Suppressor macrophage (primary cell): Measurements from ENCODE around the gene OR2AJ1.

ENCODE experiments used
- DNase-seq, 4 experiments: peaks; one replicate each; pipeline ENCODE4 v3.0.0-alpha.2; 2020 to 2022

The OR2AJ1 gene

GRCh38 chr1:247962911-247963588 is 38.4 kb downstream of the OR2AJ1 start:
- DNase-seq, result no peak

DNA sequence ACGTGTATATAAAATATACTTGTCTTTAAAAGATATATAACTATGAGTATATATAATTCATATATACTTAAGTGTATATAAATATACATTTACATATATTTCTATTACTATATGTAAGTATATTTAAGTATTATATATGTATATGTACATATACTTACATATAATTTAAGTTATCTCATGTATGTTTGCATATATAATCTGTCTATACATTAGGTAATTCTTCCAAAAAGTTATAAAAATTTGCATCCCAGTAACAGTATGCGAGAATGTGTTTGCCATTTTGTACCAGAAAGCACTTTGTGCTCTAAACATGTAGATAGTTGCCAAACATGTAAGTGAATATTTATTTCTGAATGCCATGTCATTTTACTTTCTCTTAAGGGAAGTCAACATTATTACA is 40.2 kb downstream of the OR2AJ1 start, which contains the start of gene OR2AK2:
TSS of gene OR2AK2 (plus strand) at position 301 of the 400 bp plus-strand sequence. CDS start 144 bp downstream, outside the sequence.
- no peak for DNase-seq

GRCh38 chr1:247966532-247967204 is 42.0 kb downstream of the OR2AJ1 start:
- DNase-seq, result peak; percentile 1 to 44 (median 11)
